Measurements from ENCODE around the gene PINLYP.
"Not testable (repeated sequence)": the region's sequence is repeated elsewhere in the genome, so short reads cannot be mapped to it uniquely, and the experiment has no call there.

Gene PINLYP

DNA sequence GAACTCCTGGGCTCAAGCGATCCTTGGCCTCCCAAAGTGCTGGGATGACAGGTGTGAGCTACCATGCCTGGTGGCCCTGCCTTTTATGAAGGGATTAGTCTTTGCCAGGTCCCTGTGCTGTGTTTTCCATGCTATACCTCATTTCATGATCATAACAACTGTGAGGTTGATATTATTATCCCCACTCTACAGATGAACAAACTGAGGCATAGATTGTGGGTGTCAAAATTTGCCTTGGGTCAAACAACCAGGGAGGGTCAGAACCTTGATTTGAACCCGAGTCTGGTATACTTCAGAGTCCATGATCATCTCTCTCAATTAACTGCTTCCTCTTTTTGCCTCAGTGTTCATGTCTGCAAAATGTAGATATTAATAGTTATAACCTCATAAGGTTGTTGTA lies 6.9 kb downstream of the PINLYP start:
- DNase-seq: no peak

- no peak for DNase-seq
Measured at GRCh38 chr19:43584484-43584883, 8.9 kb downstream of the PINLYP start.

DNA sequence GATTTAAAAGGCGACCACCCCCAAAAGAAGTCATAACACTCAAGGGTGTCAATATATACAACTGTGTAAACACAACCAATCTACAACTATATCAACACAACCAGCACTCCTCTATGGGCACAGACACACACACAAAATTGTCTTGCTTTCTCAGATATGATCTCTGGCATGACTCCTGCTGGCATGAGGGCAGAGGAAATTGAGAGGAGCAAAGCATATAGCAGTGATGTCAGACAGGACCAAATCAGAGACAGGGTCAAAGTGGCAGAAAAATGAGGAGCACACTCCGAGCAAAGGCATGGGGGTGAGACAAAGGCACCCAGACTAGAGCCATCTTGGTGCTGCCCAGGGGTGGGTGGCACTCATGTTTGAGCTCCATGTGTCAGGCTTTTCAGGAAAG lies 10.7 kb downstream of the PINLYP start:
- DNase-seq: no peak

GRCh38 chr19:43587029-43587428 lies 11.4 kb downstream of the PINLYP start:
- DNase-seq: not testable (repeated sequence)

DNA sequence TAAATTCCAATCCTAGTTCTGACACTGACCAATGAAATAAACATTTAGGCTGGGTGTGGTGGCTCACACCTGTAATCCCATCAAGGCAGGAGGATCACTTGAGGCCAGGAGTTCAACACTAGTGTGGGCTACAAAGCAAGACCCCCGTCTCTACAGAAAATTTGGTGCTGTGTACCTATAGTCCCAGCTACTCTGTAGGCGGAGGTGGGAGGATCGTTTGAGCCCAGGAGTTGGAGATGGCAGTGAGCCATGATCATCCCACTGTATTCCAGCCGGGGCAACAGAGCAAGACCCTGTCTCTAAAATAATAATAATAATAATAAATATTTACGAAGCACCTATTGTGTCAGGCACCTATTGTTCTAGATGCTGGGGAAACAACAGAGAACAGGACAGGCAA lies 13.7 kb downstream of the PINLYP start:
- DNase-seq: no peak

DNA sequence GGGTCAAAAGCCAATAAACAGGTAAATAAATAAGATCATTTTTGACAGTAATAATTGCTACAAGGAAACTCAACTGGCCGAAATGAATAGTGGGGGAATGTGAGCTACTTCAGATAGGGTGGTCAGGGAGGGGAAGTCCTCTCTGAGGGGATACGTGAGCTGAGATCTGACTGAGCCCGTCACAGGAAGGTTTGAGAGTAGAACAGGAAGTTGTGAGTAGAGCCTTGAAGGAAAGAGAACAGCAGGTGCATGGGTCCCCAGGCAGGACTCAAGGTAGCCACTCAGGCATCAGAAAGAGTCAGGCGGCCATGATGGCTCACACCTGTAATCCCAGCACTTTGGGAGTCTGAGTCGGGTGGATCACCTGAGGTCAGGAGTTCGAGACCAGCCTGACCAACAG lies 14.1 kb downstream of the PINLYP start:
- no peak for DNase-seq

- DNase-seq: no peak
Measured at GRCh38 chr19:43591904-43592772, 16.5 kb downstream of the PINLYP start.

GRCh38 chr19:43592800-43593350 lies 17.3 kb downstream of the PINLYP start:
- DNase-seq: no peak

DNA sequence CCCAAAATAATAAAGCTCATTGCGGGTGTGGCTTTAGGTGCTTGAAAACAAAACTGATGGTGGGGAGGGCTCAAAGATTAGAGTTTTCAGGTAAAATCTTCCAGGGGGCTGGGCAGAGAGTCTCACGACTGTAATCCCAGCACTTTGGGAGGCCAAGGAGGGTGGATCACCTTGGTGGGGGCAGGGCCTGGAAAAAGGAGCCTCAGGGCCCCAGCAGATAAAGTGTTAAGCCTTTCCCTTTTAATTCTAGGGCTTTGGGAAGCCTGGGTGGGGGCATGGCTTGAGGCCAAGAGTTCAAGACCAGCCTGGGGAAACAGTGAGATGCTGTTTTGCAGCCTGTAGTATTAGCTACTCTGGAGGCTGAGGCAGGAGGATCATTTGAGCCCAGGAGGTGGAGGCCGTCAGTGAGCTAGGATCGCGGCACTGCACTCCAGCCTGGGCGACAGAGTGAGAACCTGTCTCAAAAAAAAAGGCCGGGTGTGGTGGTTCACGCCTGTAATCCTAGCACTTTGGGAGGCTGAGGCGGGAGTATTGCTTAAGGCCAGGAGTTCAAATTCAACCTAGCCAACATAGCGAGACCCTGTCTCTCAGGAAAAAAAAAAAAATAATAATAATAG lies 18.6 kb downstream of the PINLYP start:
- DNase-seq: no peak

- peak; percentile 41 for DNase-seq
Measured at GRCh38 chr19:43594710-43595604, 19.4 kb downstream of the PINLYP start.

DNA sequence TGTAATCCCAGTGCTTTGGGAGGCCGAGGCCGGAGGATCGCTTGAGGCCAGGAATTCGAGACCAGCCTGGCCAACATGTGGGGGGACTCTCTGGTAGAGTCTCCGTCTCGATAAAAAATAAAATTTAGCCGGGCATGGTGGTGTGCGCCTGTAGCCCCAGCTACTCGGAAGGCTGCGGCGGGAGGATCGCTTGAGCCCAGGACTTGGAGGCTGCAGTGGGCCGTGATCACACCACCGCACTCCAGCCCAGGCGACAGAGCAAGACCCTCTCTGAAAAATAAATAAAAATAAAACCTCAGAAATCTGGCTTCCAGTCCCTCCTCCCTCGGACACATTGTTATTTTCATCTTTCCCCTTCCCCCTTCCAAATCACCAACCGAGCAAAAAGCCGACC lies 20.0 kb downstream of the PINLYP start:
- DNase-seq: peak; percentile 6

- DNase-seq: peak; percentile 99
Measured at GRCh38 chr19:43595999-43596841, 20.6 kb downstream of the PINLYP start, which contains the start of the genes IRGQ and ZNF576. Gene IRGQ (minus strand): TSS chr19:43596134. CDS start chr19:43595338, 796 bp downstream. Gene ZNF576 (plus strand): TSS chr19:43596595. CDS start chr19:43597109, 514 bp downstream.

DNA sequence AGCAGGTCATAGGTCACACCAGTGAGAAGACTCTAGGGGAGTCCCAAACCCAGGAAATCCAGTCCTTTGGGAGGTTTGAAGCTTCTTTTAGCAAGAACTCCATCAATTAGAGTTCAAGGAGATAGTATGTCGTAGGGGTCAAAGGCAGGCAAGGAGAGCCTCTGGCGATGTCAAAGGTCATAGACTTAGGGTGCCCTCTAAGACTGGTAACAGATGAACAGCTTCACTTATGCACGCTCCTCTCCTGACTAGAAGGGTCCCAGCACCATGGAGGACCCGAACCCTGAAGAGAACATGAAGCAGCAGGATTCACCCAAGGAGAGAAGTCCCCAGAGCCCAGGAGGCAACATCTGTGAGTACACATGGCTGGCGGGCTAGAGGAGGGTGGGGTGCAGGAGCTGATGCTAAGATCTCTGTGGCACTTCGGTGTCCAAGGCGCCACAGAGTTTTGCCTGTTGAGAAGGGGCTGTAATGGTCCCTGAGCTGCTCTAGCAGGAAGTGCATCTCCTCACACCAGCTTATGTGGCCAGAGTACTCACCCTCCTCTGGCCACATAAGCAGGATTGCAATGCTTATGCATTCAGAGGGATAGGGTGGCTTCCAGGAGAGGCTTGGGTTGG lies 21.4 kb downstream of the PINLYP start:
- DNase-seq: no peak

- DNase-seq: no peak
Measured at GRCh38 chr19:43597876-43598275, 22.3 kb downstream of the PINLYP start.

- no peak for DNase-seq
Measured at GRCh38 chr19:43598445-43599240, 23.0 kb downstream of the PINLYP start.

DNA sequence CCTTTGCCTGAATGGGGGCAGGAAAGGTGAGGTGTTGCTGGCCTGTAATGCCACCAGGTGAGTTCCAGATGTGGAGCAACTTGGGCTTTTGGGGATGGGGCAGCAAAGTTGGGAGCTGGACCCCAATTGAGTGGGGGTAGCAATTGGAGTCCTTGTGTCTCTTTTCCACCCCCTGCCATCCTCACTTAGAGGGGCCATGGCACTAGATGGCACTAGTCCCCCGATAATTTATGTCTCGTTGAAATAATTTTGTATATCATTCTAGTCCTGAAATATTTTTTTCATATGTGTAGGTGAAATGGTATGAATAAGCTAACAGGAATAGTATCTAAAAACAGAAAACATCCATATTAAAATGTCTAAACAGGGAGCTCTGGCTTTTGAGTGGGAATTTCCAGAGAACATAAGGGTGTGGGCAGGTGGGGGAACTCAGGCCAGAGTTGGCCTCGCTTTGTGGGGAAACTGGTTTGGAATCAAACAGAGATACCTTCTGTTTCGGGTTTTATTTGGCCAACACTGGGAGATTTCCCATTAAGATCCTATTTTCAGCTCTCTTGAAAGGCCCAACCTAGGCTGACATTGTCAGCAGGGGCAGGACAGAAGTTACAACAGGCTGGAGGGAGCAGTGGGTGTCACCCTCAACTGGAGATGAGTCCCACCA lies 24.2 kb downstream of the PINLYP start:
- no peak for DNase-seq

DNA sequence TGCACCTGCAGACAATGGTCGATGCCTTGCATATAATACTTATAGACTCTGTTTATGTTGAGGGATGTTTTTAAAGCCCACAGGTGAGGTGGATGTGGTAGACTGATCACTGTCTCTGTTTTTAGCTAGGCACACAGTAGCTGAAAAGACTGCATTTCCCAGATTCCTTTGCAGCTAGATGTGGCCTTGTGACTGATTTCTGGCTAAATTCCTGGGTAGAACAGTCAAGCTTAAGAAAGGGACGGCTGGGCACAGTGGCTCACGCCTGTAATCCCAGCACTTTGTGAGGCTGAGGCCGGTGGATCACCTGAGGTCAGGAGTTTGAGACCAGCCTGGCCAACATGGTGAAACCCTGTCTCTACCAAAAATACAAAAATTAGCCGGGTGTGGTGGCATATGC lies 24.7 kb downstream of the PINLYP start:
- not testable (repeated sequence) for DNase-seq

DNA sequence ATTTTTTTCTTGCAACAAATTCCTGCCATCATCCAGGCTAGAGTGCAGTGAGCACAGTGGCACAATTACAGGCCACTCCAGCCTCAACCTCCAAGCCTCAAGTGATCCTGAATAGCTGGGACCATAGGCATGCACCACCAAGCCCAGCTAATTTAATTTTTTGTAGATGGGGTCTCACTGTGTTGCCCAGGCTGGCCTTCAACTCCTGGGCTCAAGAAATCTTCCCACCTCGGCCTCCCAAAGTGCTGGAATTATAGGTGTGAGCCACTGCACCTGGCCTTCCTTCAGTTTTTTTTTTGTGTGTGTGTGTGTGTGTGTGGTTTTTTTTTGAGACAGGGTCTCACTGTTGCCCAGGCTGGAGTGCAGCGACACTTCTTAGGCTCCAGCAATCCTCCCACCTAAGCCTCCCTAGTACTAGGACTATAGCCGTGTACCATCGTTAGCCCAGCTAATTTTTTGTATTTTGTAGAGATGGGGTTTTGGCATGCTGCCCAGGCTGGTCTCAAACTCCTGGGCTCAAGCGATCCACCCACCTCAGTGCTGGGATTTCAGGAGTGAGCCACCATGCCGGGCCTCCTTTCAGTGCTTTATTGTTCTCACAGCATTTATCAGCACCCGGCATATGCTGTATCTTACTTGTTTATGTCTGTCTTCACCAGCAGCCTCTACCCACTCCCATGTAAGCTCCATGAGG lies 30.4 kb downstream of the PINLYP start:
- DNase-seq: no peak
